VCaP (cell line): ENCODE results near the gene FBXW7.

Source experiments
- H3K27ac ChIP-seq: fragments of 450-650 bp; 2 replicates; pipeline ENCODE4 v1.5.1; 2017
- CTCF ChIP-seq: fragments of 450-650 bp; conservative IDR thresholded peaks from 2 replicates; pipeline ENCODE4 v1.5.1; 2017; ENCODE audit warnings: mild to moderate bottlenecking, moderate library complexity

The FBXW7 gene

GRCh38 chr4:152310257-152310656 is 225.6 kb downstream of the FBXW7 start:
- no peak for TF ChIP-seq CTCF
- H3K27ac ChIP-seq = peak overlapping the region; percentile 69

- TF ChIP-seq CTCF = no peak
- peak overlapping the region; percentile 69 for H3K27ac ChIP-seq
Measured at GRCh38 chr4:152309418-152309817, 226.5 kb downstream of the FBXW7 start.

GRCh38 chr4:152308951-152309350 is 226.9 kb downstream of the FBXW7 start:
- no peak for TF ChIP-seq CTCF
- H3K27ac ChIP-seq = peak overlapping the region; percentile 69

- no peak overlapping the region for H3K27ac ChIP-seq
Measured at GRCh38 chr4:152307669-152308068, 228.2 kb downstream of the FBXW7 start.

GRCh38 chr4:152306541-152306940 is 229.4 kb downstream of the FBXW7 start:
- no peak for TF ChIP-seq CTCF
- no peak overlapping the region for H3K27ac ChIP-seq

More at GRCh38 chr4:152307669-152308068, 228.2 kb downstream of the FBXW7 start:
- TF ChIP-seq CTCF = no peak

GRCh38 chr4:152304220-152304619 is 231.7 kb downstream of the FBXW7 start:
- no peak for TF ChIP-seq CTCF
- H3K27ac ChIP-seq = no peak overlapping the region

GRCh38 chr4:152301381-152301780 is 234.5 kb downstream of the FBXW7 start:
- TF ChIP-seq CTCF = no peak
- H3K27ac ChIP-seq = no peak overlapping the region

GRCh38 chr4:152299553-152299952 is 236.3 kb downstream of the FBXW7 start:
- no peak overlapping the region for H3K27ac ChIP-seq
- TF ChIP-seq CTCF = no peak
